HG02763 (cell line): ENCODE data around the gene SEC14L5.

Source experiments
- ATAC-seq: cut with Tn5 transposase; IDR thresholded peaks from one replicate; pipeline ENCODE4 v1.9.1; 2021; ENCODE audit warnings: mild to moderate bottlenecking, moderate library complexity; ENCODE audit not compliant: unreplicated experiment

Gene SEC14L5

DNA sequence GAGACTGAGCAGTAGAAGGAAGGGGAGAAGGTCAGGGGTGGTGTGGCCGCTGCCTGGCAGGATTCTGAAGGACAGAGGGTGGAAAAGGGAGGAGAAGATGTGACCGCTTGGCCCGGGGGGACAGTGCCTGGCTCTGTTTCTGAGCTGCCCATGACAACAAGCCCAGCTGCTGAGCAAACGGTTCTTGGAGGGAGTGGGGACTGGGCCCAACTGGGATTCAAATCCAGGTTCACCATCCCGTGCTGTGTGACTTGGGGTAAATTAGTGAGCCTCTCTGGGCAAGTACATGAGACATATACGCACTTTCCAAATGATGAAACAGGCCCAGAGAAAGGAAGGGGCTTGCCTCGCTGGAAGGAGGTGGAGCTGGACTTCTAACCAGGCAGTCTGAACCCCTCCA lies 23.3 kb downstream of the SEC14L5 start:
- ATAC-seq = no peak

DNA sequence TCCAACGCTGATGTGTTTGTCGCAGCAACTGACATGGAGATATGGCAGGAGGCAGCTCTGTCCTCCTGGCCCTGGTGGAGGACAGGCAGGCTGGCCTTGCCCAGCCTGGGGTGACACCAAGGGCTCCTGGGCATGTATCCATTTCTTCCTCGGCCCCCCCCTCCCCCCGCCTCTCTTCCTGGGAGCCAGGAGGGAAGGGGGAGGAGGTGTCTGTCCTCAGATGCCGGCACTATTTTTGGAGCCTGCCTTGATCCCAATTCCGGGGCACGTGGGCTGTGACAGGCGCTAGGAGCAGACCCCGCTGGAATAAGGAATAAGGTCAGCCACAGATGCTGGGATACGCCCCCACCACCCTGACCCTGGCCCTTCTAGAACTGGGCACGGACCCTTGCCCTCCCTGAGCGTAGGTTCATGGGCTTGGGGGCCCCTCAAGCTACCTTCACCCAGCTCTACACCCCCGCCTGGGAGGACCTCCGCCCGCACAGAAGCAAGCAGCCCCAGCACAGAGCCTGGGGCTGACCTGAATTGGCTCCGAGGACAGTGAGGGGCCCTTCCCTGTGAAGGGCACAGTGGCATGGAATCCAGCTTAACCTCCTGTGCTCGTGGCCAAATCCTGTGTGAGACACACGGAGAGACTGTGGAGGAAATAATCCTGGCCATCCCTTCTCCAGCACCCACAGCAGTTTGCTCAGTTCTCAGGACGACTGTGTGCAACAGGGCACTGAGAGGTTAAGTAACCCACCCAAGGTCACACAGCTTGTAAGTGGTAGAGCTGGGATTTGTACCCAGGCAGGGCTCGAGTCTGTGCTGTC lies 24.1 kb downstream of the SEC14L5 start:
- no peak for ATAC-seq

GRCh38 chr16:4984174-4984990 lies 26.3 kb downstream of the SEC14L5 start:
- no peak for ATAC-seq

GRCh38 chr16:4987250-4987579 lies 29.1 kb downstream of the SEC14L5 start:
- no peak for ATAC-seq

- no peak for ATAC-seq
Measured at GRCh38 chr16:4987580-4988374, 29.6 kb downstream of the SEC14L5 start.

DNA sequence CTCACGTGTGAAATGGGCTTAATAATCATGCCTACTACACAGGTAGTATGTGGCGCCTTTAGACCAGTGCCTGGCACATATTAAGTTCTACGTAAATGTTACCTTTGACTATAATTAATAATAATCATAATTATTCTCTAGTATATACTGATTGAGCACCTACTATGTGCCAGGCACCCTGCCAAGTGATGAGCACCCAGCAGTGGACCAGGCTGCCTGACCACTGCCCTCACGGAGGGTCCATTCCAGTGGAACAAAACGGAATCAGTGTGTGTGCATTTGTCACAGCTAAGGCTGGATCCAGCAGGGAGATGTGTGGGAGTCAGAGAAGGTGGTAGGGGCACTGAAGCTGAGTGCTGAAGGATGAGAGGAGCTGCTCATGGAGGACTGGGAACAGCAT lies 30.5 kb downstream of the SEC14L5 start:
- ATAC-seq = no peak

DNA sequence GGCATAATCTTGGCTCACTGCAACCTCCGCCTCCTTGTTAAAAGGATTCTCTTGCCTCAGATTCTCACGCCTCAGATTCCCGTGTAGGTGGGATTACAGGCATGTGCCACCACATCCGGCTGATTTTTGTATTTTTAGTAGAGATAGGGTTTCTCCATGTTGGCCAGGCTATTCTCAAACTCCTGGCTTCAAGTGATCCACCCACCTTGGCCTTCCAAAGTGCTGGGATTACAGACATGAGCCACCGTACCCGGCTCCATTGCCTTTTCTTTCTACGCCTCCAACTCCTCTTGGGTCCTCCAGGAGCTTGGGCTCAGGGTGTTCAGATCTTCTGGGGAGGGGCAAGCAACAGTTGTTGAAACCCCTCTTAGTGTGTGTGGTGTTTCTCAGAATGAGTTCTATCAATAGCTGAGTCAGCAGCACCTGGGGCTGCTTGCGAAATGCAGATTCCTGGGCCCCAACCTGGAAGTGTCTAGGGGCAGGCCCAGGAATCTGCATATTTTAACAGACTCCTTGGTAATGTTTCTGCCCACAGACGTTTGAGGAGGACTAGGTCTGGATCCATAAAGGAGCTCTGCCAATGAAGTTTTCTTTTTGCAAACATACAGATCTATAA lies 31.4 kb downstream of the SEC14L5 start:
- ATAC-seq = no peak

- ATAC-seq = no peak
Measured at GRCh38 chr16:4990415-4990814, 32.3 kb downstream of the SEC14L5 start.

DNA sequence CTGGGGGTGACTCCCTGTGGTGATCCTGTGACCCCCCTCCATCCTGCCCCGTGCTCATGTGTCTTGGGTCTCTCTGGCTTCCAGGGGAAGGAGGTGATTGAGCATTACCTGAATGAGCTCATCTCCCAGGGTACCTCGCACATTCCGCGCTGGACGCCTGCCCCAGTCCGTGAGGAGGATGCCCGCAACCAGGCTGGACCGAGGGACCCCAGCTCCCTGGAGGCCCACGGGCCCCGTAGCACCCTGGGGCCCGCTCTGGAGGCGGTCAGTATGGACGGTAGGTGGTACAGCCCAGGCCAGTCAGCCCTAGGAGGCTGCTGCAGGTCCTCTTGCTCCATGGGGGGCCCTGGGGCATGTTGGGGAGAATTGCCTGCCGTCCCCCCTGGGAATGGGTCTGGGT lies 33.6 kb downstream of the SEC14L5 start:
- ATAC-seq = no peak

- ATAC-seq = no peak
Measured at GRCh38 chr16:4994719-4995434, 36.7 kb downstream of the SEC14L5 start.

GRCh38 chr16:5000573-5001001 lies 42.5 kb downstream of the SEC14L5 start:
- ATAC-seq = no peak

- no peak for ATAC-seq
Measured at GRCh38 chr16:5001571-5001970, 43.4 kb downstream of the SEC14L5 start.

DNA sequence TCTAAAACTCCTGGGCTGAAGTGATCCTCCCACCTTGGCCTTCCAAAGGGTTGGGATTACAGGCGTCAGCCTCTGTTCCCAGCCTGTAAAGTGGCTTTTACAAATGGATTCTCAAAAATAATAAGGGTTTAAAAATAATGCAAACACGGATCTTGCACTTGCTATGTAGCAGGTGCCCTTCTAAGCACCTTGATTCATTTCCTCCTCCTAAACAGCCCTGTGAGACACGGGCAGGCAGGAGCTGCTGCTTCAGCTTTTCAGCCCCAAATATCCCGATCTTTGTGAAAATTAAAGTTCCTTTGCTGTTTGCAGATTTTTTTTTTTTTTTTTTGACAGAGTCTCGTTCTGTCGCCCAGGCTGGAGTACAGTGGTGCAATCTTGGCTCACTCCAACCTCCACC lies 43.9 kb downstream of the SEC14L5 start:
- no peak for ATAC-seq

DNA sequence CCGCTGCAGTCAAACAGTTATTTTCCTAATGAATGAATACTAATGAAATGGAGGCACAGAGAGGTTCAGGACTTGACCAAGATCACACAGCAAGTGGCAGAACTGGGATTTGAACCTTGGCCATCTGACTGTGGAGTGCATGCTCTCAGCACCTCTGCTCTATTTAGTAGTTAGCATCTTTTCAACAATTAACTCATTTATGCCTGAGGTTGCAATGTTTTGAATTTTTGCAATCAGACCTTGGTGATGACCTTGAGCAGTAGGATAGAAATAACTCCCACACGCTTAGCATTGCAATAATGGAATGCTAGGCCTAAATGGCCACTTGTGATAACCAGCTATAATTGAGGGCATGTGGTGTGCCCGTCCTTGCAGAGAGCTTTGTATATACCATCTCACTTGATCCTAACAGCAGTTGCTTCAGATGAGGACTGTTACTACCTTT lies 44.6 kb downstream of the SEC14L5 start:
- no peak for ATAC-seq

GRCh38 chr16:5003211-5003610 lies 45.1 kb downstream of the SEC14L5 start:
- ATAC-seq = no peak

GRCh38 chr16:5003828-5004227 lies 45.7 kb downstream of the SEC14L5 start:
- ATAC-seq = no peak

- no peak for ATAC-seq
Measured at GRCh38 chr16:5004311-5004710, 46.2 kb downstream of the SEC14L5 start.

GRCh38 chr16:5005916-5006315 lies 47.8 kb downstream of the SEC14L5 start:
- ATAC-seq = no peak

DNA sequence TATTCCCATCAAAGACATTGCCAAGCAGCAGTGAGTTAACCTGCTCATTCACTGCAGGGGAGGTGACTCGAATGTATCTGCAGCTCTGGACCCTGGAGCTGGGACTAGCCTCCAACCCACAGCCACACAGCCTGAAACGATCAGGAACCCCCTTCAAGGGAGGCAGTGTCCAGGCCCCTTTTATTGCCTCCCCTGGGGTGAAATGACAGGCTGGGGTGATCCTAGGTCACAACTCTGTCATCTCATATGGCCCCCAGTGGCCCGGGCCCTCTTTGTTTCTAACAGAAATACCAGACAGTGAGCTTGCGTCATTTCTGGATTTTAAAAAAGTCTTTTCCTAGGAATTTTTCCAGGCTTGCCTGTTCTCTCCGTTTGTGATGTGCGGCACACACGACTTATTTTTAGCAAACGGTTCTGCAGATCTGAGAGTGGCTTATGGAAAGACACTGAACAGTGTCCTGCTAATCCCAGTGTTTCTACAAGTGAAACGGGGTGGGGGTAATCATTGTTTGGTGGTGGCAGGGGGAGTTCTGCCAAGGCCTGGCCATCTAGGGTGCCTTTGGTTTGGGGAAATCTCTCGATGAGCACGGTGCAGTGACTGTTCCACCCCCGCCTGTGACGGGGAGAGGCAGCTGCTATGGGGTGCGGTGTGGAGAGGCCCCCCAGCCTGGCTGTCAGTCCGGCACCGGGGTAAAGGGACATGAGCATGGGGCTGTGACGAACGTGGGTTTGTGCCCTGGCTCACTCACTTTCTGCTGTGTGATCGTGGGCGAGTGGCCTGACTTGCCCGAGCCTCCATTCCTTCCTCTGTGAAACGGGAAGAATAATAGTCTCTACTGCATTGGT lies 48.4 kb downstream of the SEC14L5 start:
- no peak for ATAC-seq
